Ishikawa (cell line): ENCODE results near the gene CCDC186.

Experiments
- CEBPB ChIP-seq: IDR thresholded peaks from 2 replicates; pipeline ENCODE4 v1.6.1; 2012
- CREB1 ChIP-seq: IDR thresholded peaks from 2 replicates; pipeline ENCODE4 v1.6.1; 2012; ENCODE audit warnings: low read depth
- EGR1 ChIP-seq: IDR thresholded peaks from 2 replicates; pipeline ENCODE4 v1.6.1; 2012
- EP300 ChIP-seq: IDR thresholded peaks from 2 replicates; pipeline ENCODE4 v1.6.1; 2012; ENCODE audit warnings: borderline replicate concordance
- FOXM1 ChIP-seq: IDR thresholded peaks from 2 replicates; pipeline ENCODE4 v1.6.1; 2012; ENCODE audit warnings: low read depth, borderline replicate concordance
- MAX ChIP-seq: IDR thresholded peaks from 2 replicates; pipeline ENCODE4 v1.6.1; 2012
- NFIC ChIP-seq: IDR thresholded peaks from 2 replicates; pipeline ENCODE4 v1.6.1; 2012
- RAD21 ChIP-seq: IDR thresholded peaks from 2 replicates; pipeline ENCODE4 v1.6.1; 2012; ENCODE audit warnings: low read depth
- TAF1 ChIP-seq: IDR thresholded peaks from 2 replicates; pipeline ENCODE4 v1.6.1; 2012; ENCODE audit warnings: low read depth, mild to moderate bottlenecking
- TCF12 ChIP-seq: IDR thresholded peaks from 2 replicates; pipeline ENCODE4 v1.6.1; 2012; ENCODE audit warnings: low read depth
- TEAD4 ChIP-seq: IDR thresholded peaks from 2 replicates; pipeline ENCODE4 v1.6.1; 2012
- YY1 ChIP-seq: IDR thresholded peaks from 2 replicates; pipeline ENCODE4 v1.6.1; 2012; ENCODE audit warnings: low read depth
- ZBTB7A ChIP-seq: IDR thresholded peaks from 2 replicates; pipeline ENCODE4 v1.6.1; 2012; ENCODE audit warnings: low read depth
- TF ChIP-seq, protein P1 (sequence below): IDR thresholded peaks from 2 replicates; pipeline ENCODE4 v1.6.1; 2012
- TF ChIP-seq, protein P2 (sequence below): IDR thresholded peaks from 2 replicates; pipeline ENCODE4 v1.6.1; 2012; ENCODE audit warnings: low read depth, mild to moderate bottlenecking

The CCDC186 gene

GRCh38 chr10:114195079-114195478, 21.1 kb upstream of the CCDC186 start:
- no peak for TF ChIP-seq EGR1
- TF ChIP-seq TAF1 = no peak
- no peak for TF ChIP-seq TCF12
- no peak for TF ChIP-seq FOXM1
- no peak for TF ChIP-seq NFIC
- TF ChIP-seq EP300 = no peak
- TF ChIP-seq ZBTB7A = no peak
- no peak for TF ChIP-seq RAD21
- TF ChIP-seq, protein P1, sequence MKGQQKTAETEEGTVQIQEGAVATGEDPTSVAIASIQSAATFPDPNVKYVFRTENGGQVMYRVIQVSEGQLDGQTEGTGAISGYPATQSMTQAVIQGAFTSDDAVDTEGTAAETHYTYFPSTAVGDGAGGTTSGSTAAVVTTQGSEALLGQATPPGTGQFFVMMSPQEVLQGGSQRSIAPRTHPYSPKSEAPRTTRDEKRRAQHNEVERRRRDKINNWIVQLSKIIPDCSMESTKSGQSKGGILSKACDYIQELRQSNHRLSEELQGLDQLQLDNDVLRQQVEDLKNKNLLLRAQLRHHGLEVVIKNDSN = no peak
- no peak for TF ChIP-seq MAX
- TF ChIP-seq, protein P2, sequence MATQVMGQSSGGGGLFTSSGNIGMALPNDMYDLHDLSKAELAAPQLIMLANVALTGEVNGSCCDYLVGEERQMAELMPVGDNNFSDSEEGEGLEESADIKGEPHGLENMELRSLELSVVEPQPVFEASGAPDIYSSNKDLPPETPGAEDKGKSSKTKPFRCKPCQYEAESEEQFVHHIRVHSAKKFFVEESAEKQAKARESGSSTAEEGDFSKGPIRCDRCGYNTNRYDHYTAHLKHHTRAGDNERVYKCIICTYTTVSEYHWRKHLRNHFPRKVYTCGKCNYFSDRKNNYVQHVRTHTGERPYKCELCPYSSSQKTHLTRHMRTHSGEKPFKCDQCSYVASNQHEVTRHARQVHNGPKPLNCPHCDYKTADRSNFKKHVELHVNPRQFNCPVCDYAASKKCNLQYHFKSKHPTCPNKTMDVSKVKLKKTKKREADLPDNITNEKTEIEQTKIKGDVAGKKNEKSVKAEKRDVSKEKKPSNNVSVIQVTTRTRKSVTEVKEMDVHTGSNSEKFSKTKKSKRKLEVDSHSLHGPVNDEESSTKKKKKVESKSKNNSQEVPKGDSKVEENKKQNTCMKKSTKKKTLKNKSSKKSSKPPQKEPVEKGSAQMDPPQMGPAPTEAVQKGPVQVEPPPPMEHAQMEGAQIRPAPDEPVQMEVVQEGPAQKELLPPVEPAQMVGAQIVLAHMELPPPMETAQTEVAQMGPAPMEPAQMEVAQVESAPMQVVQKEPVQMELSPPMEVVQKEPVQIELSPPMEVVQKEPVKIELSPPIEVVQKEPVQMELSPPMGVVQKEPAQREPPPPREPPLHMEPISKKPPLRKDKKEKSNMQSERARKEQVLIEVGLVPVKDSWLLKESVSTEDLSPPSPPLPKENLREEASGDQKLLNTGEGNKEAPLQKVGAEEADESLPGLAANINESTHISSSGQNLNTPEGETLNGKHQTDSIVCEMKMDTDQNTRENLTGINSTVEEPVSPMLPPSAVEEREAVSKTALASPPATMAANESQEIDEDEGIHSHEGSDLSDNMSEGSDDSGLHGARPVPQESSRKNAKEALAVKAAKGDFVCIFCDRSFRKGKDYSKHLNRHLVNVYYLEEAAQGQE = no peak
- TF ChIP-seq YY1 = no peak
- TF ChIP-seq CREB1 = no peak

- no peak for TF ChIP-seq RAD21
- no peak for TF ChIP-seq ZBTB7A
- TF ChIP-seq MAX = no peak
- no peak for TF ChIP-seq TEAD4
- no peak for TF ChIP-seq EGR1
- TF ChIP-seq CEBPB = no peak
- no peak for TF ChIP-seq CREB1
Observed at GRCh38 chr10:114189700-114190099, 15.7 kb upstream of the CCDC186 start.

DNA sequence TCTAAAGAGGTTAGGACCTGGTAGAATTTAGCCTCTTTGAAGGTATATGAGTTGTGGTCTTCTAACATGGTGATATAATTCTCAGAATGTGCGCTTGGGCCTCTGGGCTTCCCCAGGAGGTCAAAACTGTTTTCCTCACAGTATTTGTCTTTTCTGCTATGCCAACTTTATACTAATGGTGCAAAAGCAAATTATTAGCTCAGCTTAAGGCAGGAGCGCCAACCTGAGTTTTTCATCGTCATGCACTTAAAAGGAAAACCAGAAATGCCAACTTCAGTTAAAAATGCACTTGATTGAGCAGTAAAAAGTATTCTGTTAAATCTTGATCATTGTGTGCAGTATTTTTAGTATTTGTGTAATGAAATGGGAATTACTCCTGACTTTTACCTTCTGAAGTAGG, 14.9 kb upstream of the CCDC186 start:
- no peak for TF ChIP-seq TAF1
- no peak for TF ChIP-seq FOXM1
- TF ChIP-seq TCF12 = no peak
- TF ChIP-seq, protein P1 = no peak
- no peak for TF ChIP-seq EP300
- no peak for TF ChIP-seq MAX
- TF ChIP-seq CREB1 = no peak
- TF ChIP-seq YY1 = no peak
- no peak for TF ChIP-seq ZBTB7A
- TF ChIP-seq CEBPB = no peak
- TF ChIP-seq NFIC = no peak
- no peak for TF ChIP-seq TEAD4
- TF ChIP-seq, protein P2 = no peak
- no peak for TF ChIP-seq EGR1
- no peak for TF ChIP-seq RAD21

DNA sequence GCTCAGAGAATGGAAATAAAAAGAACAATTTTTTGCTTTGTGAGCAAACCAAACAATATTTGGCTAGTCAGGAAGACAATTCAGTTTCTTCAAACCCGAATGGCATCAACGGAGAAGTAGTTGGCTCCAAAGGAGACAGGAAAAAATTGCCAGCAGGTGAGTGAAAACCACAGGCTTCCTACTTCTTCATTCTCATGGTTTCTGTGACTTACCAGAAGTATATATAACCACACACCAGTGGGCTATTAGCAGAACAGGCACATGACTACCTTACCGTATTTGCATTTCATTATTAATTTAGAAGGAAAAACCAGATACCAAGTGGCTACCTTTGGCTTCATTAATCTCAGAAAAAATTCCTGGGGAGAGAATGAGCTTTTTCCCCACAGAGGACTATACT, 14.0 kb upstream of the CCDC186 start:
- TF ChIP-seq TEAD4 = no peak
- TF ChIP-seq MAX = no peak
- no peak for TF ChIP-seq FOXM1
- no peak for TF ChIP-seq NFIC

DNA sequence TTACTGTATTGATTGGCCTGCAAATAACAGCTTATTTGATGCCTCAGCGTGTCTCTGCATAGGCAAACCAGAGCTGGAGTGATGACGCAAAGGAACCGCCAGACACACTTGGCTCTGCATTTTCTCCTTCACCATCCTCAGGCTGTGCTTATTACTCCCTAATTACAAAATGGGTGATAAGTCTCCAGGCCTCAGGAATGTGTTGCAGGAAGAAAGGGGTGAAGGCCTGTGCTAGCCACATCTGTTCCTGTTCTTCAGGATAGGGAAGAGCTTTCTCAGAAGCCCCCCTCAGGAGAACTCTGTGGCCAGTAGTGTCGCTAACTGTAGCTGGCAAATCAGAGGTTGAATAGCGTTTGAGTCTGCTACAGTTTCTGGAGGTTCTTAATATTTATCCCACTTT, 10.3 kb upstream of the CCDC186 start:
- TF ChIP-seq TAF1 (no peak), YY1 (no peak), NFIC (no peak), EP300 (no peak), ZBTB7A (no peak), FOXM1 (no peak), RAD21 (no peak), CREB1 (no peak), TEAD4 (no peak), EGR1 (no peak), CEBPB (no peak), MAX (no peak), TCF12 (no peak)
- TF ChIP-seq, protein P2 = no peak
- TF ChIP-seq, protein P1 = no peak
